Measurements from ENCODE around the gene CD164.
"Not testable (repeated sequence)": the region's sequence is repeated elsewhere in the genome, so short reads cannot be mapped to it uniquely, and the experiment has no call there.

Gene CD164

GRCh38 chr6:109373762-109374161 lies 8.5 kb downstream of the CD164 start:
- no peak for TF ChIP-seq CTCF (IDR thresholded peaks at IDR 0.05; ENCODE audit: low read depth, low read length)
- DNase-seq (ENCODE audit: extremely low read depth, low read depth) = no peak

DNA sequence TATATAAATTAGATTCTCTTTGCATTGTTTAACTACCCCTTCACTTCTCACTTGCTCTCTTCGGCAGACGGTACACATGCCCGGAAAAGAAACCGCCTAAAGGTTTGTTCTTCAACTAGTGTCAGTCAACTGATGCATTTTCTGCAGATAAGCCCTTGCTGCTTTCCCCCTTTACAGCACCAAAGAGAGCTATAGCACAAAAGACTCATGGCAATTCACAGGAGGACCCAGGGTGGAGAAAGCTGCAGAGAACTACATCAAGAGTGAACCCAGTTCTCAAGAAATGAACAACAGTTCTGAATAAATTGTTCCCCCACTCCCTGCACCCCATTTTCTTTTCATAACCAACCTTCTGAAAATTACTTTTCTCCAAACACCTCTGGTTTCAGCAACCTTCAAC lies 8.9 kb downstream of the CD164 start:
- TF ChIP-seq CTCF (IDR thresholded peaks at IDR 0.05; ENCODE audit: low read depth, low read length) = no peak
- DNase-seq (ENCODE audit: extremely low read depth, low read depth) = no peak

GRCh38 chr6:109372130-109372529 lies 10.1 kb downstream of the CD164 start:
- TF ChIP-seq CTCF (IDR thresholded peaks at IDR 0.05; ENCODE audit: low read depth, low read length) = no peak
- DNase-seq (ENCODE audit: extremely low read depth, low read depth) = no peak

- no peak for DNase-seq (ENCODE audit: extremely low read depth, low read depth)
- TF ChIP-seq CTCF (IDR thresholded peaks at IDR 0.05; ENCODE audit: low read depth, low read length) = no peak
These were observed 11.5 kb downstream of the CD164 start for GRCh38 chr6:109370792-109371191.

DNA sequence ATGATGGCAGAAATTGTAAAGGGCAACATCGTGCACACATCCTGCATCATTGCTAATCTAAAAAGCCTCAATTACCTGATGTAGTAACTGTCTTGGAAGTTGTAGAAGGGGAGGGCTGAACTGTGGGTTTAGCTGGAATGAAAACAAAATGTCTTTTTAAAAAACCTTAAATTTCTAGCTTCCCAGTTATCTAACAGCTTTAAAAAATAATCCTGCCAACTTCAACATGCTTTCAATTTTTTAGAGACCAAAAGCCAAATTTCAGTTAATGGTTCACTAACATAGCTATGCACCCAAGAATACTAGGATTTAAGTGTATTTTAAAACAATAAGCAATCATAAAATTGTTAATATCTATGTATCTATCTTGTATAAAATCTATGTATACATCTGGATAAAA lies 11.9 kb downstream of the CD164 start:
- no peak for DNase-seq (ENCODE audit: extremely low read depth, low read depth)
- no peak for TF ChIP-seq CTCF (IDR thresholded peaks at IDR 0.05; ENCODE audit: low read depth, low read length)

GRCh38 chr6:109369728-109370127 lies 12.5 kb downstream of the CD164 start:
- no peak for TF ChIP-seq CTCF (IDR thresholded peaks at IDR 0.05; ENCODE audit: low read depth, low read length)
- DNase-seq (ENCODE audit: extremely low read depth, low read depth) = no peak

- not testable (repeated sequence) for DNase-seq (ENCODE audit: extremely low read depth, low read depth)
These were observed 17.7 kb downstream of the CD164 start for GRCh38 chr6:109364382-109365078.

DNA sequence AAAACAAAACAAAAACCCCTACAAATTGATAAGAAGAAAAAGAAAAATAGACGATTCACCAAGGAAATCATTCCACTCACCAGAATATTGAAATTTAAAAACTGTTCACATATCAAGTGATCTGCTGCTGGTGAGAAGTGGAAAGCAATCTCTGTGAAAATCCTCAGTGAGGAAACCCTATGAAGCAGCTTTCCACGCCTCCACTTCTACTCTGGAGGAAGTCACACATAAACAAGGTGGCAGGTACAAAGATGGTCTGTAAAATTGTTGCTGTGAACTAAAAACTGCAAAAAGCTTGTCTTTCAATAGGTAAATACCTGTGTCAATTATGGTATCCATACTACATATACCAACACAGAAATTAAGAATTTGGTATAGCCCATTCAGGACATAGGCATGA lies 18.5 kb downstream of the CD164 start:
- TF ChIP-seq CTCF (IDR thresholded peaks at IDR 0.05; ENCODE audit: low read depth, low read length) = no peak
- no peak for DNase-seq (ENCODE audit: extremely low read depth, low read depth)
